ENCODE measurements around the gene GJC2. TPM values are rescaled to one million over a fixed set of nuclear protein-coding genes. Genes with fewer than 3 reads are reported as not detected.

GJC2 gene
- total RNA-seq, 1 experiment from 2014 or later: 1.6 TPM

DNA sequence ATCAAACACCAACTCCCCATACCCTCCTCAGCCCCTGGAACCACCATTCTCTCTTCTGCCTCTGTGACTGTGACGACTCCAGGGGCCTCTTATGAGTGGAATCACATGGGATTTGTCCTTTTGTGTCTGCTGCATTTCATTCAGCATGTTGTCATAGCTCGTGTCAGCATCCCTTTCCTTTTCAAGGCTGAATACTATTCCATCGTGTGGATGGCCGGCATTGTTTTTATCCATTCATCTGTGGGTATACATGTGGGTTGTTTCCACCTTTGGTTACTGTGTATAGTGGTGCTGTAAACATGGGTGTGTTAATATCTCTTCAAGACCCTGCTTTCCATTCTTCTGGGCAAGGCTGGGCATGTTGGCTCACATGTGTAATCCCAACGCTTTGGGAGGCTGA lies 41.0 kb downstream of the GJC2 start:
- Histone ChIP-seq H3K23ac (ENCODE audit: insufficient read length, low read depth, low read length) (no peak overlapping the region), H2BK15ac (ENCODE audit: low read depth, low read length) (no peak overlapping the region), H3K4me2 (ENCODE audit: insufficient read depth, insufficient read length, low read length) (no peak overlapping the region), H3K23me2 (ENCODE audit: insufficient read length, low read depth, low read length, poor library complexity, severe bottlenecking) (no peaks in the 10 kb centered on the region), H3K4me1 (ENCODE audit: insufficient read depth, low read length) (no peaks in the 10 kb centered on the region), H3K56ac (ENCODE audit: insufficient read length, low read depth, low read length) (no peak overlapping the region), H4K8ac (replicated peaks; ENCODE audit: insufficient read length, low read depth, low read length) (no peak overlapping the region), H2AK5ac (ENCODE audit: insufficient read length, low read length) (no peak overlapping the region), H3K27me3 (ENCODE audit: insufficient read depth, low read length) (no peaks in the 10 kb centered on the region), H3T11ph (ENCODE audit: low read length) (no peak overlapping the region), H2BK5ac (ENCODE audit: insufficient read length, low read length) (no peak overlapping the region), H4K20me1 (ENCODE audit: control insufficient read depth, insufficient read depth, insufficient read length) (no peaks in the 10 kb centered on the region), H4K91ac (ENCODE audit: insufficient read length, low read depth, low read length) (no peak overlapping the region), H2BK120ac (ENCODE audit: low read depth, low read length, poor library complexity, severe bottlenecking) (no peak overlapping the region), H3K14ac (ENCODE audit: insufficient read depth, low read length) (no peak overlapping the region), H3K79me1 (ENCODE audit: insufficient read depth, low read depth, low read length, poor library complexity, severe bottlenecking) (no peaks in the 10 kb centered on the region), H4K5ac (ENCODE audit: insufficient read length, low read depth, low read length) (no peak overlapping the region), H3K18ac (ENCODE audit: insufficient read length, low read depth, low read length) (no peak overlapping the region), H3K4ac (ENCODE audit: low read depth, low read length) (no peak overlapping the region), H2BK20ac (ENCODE audit: low read depth, low read length, poor library complexity, severe bottlenecking) (no peak overlapping the region), H3K79me2 (ENCODE audit: insufficient read depth, low read length) (no peaks in the 10 kb centered on the region), H3K9me3 (ENCODE audit: control insufficient read depth, low read depth, low read length) (no peaks in the 10 kb centered on the region), H2AFZ (ENCODE audit: low read length) (no peak overlapping the region), H3K27ac (ENCODE audit: insufficient read length, low read depth, low read length) (no peak overlapping the region), H3K9ac (ENCODE audit: extremely low read depth, insufficient read length, low read length) (no peak overlapping the region), H2BK12ac (ENCODE audit: insufficient read length, low read depth, low read length) (no peak overlapping the region)
- WGBS (ENCODE audit: extremely low coverage, insufficient read length, low lambda C conversion rate): no CpG with 5 or more reads among the region's 5 CpGs
- Mint-ChIP-seq H3K27me3 (ENCODE audit: low read depth) (peaks cover 7% of the 10 kb centered on the region), H3K4me3 (no peak overlapping the region), H3K4me1 (no peaks in the 10 kb centered on the region), H3K27ac (no peak overlapping the region), H3K36me3 (ENCODE audit: insufficient read depth in 1 of 3, low read depth in 3 of 3) (no peaks in the 10 kb centered on the region; a peak in 1 of 7 replicates), H3K9me3 (no peaks in the 10 kb centered on the region; a peak in 1 of 5 replicates)
- TF ChIP-seq, protein P1, sequence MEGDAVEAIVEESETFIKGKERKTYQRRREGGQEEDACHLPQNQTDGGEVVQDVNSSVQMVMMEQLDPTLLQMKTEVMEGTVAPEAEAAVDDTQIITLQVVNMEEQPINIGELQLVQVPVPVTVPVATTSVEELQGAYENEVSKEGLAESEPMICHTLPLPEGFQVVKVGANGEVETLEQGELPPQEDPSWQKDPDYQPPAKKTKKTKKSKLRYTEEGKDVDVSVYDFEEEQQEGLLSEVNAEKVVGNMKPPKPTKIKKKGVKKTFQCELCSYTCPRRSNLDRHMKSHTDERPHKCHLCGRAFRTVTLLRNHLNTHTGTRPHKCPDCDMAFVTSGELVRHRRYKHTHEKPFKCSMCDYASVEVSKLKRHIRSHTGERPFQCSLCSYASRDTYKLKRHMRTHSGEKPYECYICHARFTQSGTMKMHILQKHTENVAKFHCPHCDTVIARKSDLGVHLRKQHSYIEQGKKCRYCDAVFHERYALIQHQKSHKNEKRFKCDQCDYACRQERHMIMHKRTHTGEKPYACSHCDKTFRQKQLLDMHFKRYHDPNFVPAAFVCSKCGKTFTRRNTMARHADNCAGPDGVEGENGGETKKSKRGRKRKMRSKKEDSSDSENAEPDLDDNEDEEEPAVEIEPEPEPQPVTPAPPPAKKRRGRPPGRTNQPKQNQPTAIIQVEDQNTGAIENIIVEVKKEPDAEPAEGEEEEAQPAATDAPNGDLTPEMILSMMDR (conservative IDR thresholded peaks at IDR 0.05): no peak
- no peak for DNase-seq

Data from H9 (cell line).